IPS-20b (cell line): ENCODE data around the gene ZNF407.

Source experiments
- H3K27ac ChIP-seq: one replicate; pipeline ENCODE4 v1.5.1; 2013; ENCODE audit warnings: low read length
- H3K27me3 ChIP-seq: 2 replicates; pipeline ENCODE4 v1.6.1; 2013; ENCODE audit warnings: mild to moderate bottlenecking, low read length, inconsistent platforms; ENCODE audit not compliant: insufficient read depth
- H3K36me3 ChIP-seq: 2 replicates; pipeline ENCODE4 v1.6.1; 2013; ENCODE audit warnings: low read depth, mild to moderate bottlenecking, inconsistent platforms, low read length, moderate library complexity; ENCODE audit not compliant: insufficient read depth
- H3K4me1 ChIP-seq: 2 replicates; pipeline ENCODE4 v1.6.1; 2013; ENCODE audit warnings: mild to moderate bottlenecking, control low read depth, inconsistent platforms, low read length, moderate library complexity; ENCODE audit not compliant: insufficient read depth
- H3K4me3 ChIP-seq: 2 replicates; pipeline ENCODE4 v1.5.1; 2013; ENCODE audit warnings: mild to moderate bottlenecking, low read length, inconsistent platforms
- H3K9ac ChIP-seq: 2 replicates; pipeline ENCODE4 v1.6.1; 2013; ENCODE audit warnings: low read depth, mild to moderate bottlenecking, inconsistent platforms, low read length, moderate library complexity
- H3K9me3 ChIP-seq: 2 replicates; pipeline ENCODE4 v1.6.1; 2013; ENCODE audit warnings: mild to moderate bottlenecking, low read depth, low read length, inconsistent platforms; ENCODE audit not compliant: insufficient read depth

ZNF407 gene

GRCh38 chr18:74901362-74902146, 303.9 kb downstream of the ZNF407 start:
- Histone ChIP-seq H3K9ac (no peak overlapping the region), H3K4me1 (0 out of 2 replicates have a peak, but pooled peaks cover 5% of the 10 kb centered on the region), H3K36me3 (no peaks in the 10 kb centered on the region), H3K4me3 (no peak overlapping the region), H3K27ac (no peak overlapping the region), H3K9me3 (no peaks in the 10 kb centered on the region), H3K27me3 (no peaks in the 10 kb centered on the region)

- no peak overlapping the region for H3K9ac ChIP-seq
- H3K4me1 ChIP-seq: 0 out of 2 replicates have a peak, but pooled peaks cover 5% of the 10 kb centered on the region
- no peak overlapping the region for H3K27ac ChIP-seq
Observed at GRCh38 chr18:74902147-74902455, 304.4 kb downstream of the ZNF407 start.

GRCh38 chr18:74905247-74905646, 307.6 kb downstream of the ZNF407 start:
- H3K9me3 ChIP-seq: no peaks in the 10 kb centered on the region
- no peaks in the 10 kb centered on the region for H3K4me1 ChIP-seq
- H3K4me3 ChIP-seq: no peak overlapping the region
- H3K9ac ChIP-seq: no peak overlapping the region
- no peaks in the 10 kb centered on the region for H3K27me3 ChIP-seq
- no peak overlapping the region for H3K27ac ChIP-seq
- H3K36me3 ChIP-seq: no peaks in the 10 kb centered on the region

More at GRCh38 chr18:74902147-74902455, 304.4 kb downstream of the ZNF407 start:
- Histone ChIP-seq H3K27me3 (no peaks in the 10 kb centered on the region), H3K36me3 (no peaks in the 10 kb centered on the region), H3K4me3 (no peak overlapping the region), H3K9me3 (no peaks in the 10 kb centered on the region)

- no peak overlapping the region for H3K27ac ChIP-seq
- no peaks in the 10 kb centered on the region for H3K4me1 ChIP-seq
- no peaks in the 10 kb centered on the region for H3K9me3 ChIP-seq
- H3K9ac ChIP-seq: no peak overlapping the region
- no peaks in the 10 kb centered on the region for H3K36me3 ChIP-seq
- no peak overlapping the region for H3K4me3 ChIP-seq
- H3K27me3 ChIP-seq: no peaks in the 10 kb centered on the region
Observed at GRCh38 chr18:74906184-74906583, 308.5 kb downstream of the ZNF407 start.

- no peak overlapping the region for H3K9ac ChIP-seq
- no peaks in the 10 kb centered on the region for H3K36me3 ChIP-seq
- peaks cover 5% of the 10 kb centered on the region; the same call in 1 of the 2 replicates for H3K4me1 ChIP-seq
- H3K27me3 ChIP-seq: no peaks in the 10 kb centered on the region
- no peak overlapping the region for H3K27ac ChIP-seq
- H3K4me3 ChIP-seq: no peak overlapping the region
- no peaks in the 10 kb centered on the region for H3K9me3 ChIP-seq
Observed at GRCh38 chr18:74914052-74914591, 316.5 kb downstream of the ZNF407 start.

GRCh38 chr18:74914648-74915047, 317.0 kb downstream of the ZNF407 start:
- Histone ChIP-seq H3K9ac (no peak overlapping the region), H3K27ac (no peak overlapping the region), H3K36me3 (no peaks in the 10 kb centered on the region), H3K4me1 (peaks cover 9% of the 10 kb centered on the region; the same call in 1 of the 2 replicates), H3K4me3 (no peak overlapping the region), H3K27me3 (no peaks in the 10 kb centered on the region), H3K9me3 (no peaks in the 10 kb centered on the region)

GRCh38 chr18:74916773-74917393, 319.2 kb downstream of the ZNF407 start:
- Histone ChIP-seq H3K4me1 (peaks cover 17% of the 10 kb centered on the region), H3K27me3 (no peaks in the 10 kb centered on the region), H3K4me3 (no peak overlapping the region), H3K9me3 (no peaks in the 10 kb centered on the region), H3K36me3 (no peaks in the 10 kb centered on the region), H3K9ac (no peak overlapping the region), H3K27ac (no peak overlapping the region)

- Histone ChIP-seq H3K27ac (no peak overlapping the region), H3K9ac (no peak overlapping the region), H3K9me3 (no peaks in the 10 kb centered on the region), H3K36me3 (no peaks in the 10 kb centered on the region), H3K4me1 (peaks cover 26% of the 10 kb centered on the region), H3K27me3 (no peaks in the 10 kb centered on the region), H3K4me3 (no peak overlapping the region)
Observed at GRCh38 chr18:74918276-74918790, 320.7 kb downstream of the ZNF407 start.

GRCh38 chr18:74921057-74921820, 323.6 kb downstream of the ZNF407 start:
- H3K27ac ChIP-seq: no peak overlapping the region
- H3K9ac ChIP-seq: no peak overlapping the region
- peak overlapping the region; percentile 39; the same call in 1 of the 2 replicates for H3K4me3 ChIP-seq
- no peaks in the 10 kb centered on the region for H3K27me3 ChIP-seq
- H3K4me1 ChIP-seq: peaks cover 26% of the 10 kb centered on the region
- H3K9me3 ChIP-seq: no peaks in the 10 kb centered on the region
- H3K36me3 ChIP-seq: no peaks in the 10 kb centered on the region

- H3K27ac ChIP-seq: no peak overlapping the region
Observed at GRCh38 chr18:74926051-74926450, 328.4 kb downstream of the ZNF407 start.

GRCh38 chr18:74928194-74928968, 330.7 kb downstream of the ZNF407 start:
- no peak overlapping the region for H3K9ac ChIP-seq
- peak overlapping the region; percentile 31; the same call in 1 of the 2 replicates for H3K4me3 ChIP-seq
- no peaks in the 10 kb centered on the region for H3K9me3 ChIP-seq
- H3K27ac ChIP-seq: no peak overlapping the region
- H3K36me3 ChIP-seq: no peaks in the 10 kb centered on the region
- peaks cover 10% of the 10 kb centered on the region; the same call in 1 of the 2 replicates for H3K4me1 ChIP-seq
- H3K27me3 ChIP-seq: no peaks in the 10 kb centered on the region

More at GRCh38 chr18:74926051-74926450, 328.4 kb downstream of the ZNF407 start:
- Histone ChIP-seq H3K27me3 (no peaks in the 10 kb centered on the region), H3K4me3 (no peak overlapping the region), H3K36me3 (no peaks in the 10 kb centered on the region), H3K9ac (no peak overlapping the region), H3K4me1 (peaks cover 26% of the 10 kb centered on the region), H3K9me3 (no peaks in the 10 kb centered on the region)
